Hepatocyte (in vitro differentiated cells): Measurements from ENCODE around the gene CDC42BPB. TPM values are rescaled to one million over a fixed set of nuclear protein-coding genes. Genes with fewer than 3 reads are reported as not detected.

Experiments
- DNase-seq: peaks from one replicate; pipeline ENCODE4 v3.0.0-alpha.2; 2016; ENCODE audit warnings: low spot score
- H2AFZ ChIP-seq: fragments of 200-600 bp; sonication (generic); 2 replicates; pipeline ENCODE4 v1.6.0; 2016; ENCODE audit warnings: antibody characterized with exemption, mild to moderate bottlenecking
- H3K27ac ChIP-seq: fragments of 200-600 bp; sonication (generic); 2 replicates; pipeline ENCODE4 v1.5.1; 2016; ENCODE audit warnings: mild to moderate bottlenecking
- H3K27me3 ChIP-seq: fragments of 200-600 bp; sonication (generic); 2 replicates; pipeline ENCODE4 v1.6.1; 2016
- H3K36me3 ChIP-seq: fragments of 200-600 bp; sonication (generic); replicated peaks from 2 replicates; pipeline ENCODE4 v1.5.1; 2016; ENCODE audit warnings: low read depth; ENCODE audit not compliant: insufficient read depth
- H3K4me1 ChIP-seq: fragments of 200-600 bp; sonication (generic); 2 replicates; pipeline ENCODE4 v1.5.1; 2016; ENCODE audit warnings: mild to moderate bottlenecking, moderate library complexity; ENCODE audit not compliant: insufficient read depth
- H3K4me2 ChIP-seq: fragments of 200-600 bp; sonication (generic); 2 replicates; pipeline ENCODE4 v1.6.0; 2016
- H3K4me3 ChIP-seq: fragments of 200-600 bp; sonication (generic); 2 replicates; pipeline ENCODE4 v1.5.1; 2016; ENCODE audit warnings: mild to moderate bottlenecking
- H3K79me2 ChIP-seq: fragments of 200-600 bp; sonication (generic); 2 replicates; pipeline ENCODE4 v1.6.0; 2017; ENCODE audit warnings: mild to moderate bottlenecking
- H3K9me2 ChIP-seq: fragments of 200-600 bp; sonication (generic); replicated peaks from 2 replicates; pipeline ENCODE4 v1.6.0; 2017; ENCODE audit warnings: mild to moderate bottlenecking; ENCODE audit not compliant: insufficient read depth
- H3K9me3 ChIP-seq: fragments of 200-600 bp; sonication (generic); 2 replicates; pipeline ENCODE4 v1.5.1; 2016; ENCODE audit warnings: low read depth, mild to moderate bottlenecking
- H4K20me1 ChIP-seq: fragments of 200-600 bp; sonication (generic); 2 replicates; pipeline ENCODE4 v1.6.0; 2016; ENCODE audit warnings: mild to moderate bottlenecking; ENCODE audit not compliant: insufficient read depth, poor library complexity, severe bottlenecking
- EZH2 ChIP-seq: fragments of 200-600 bp; sonication (generic); IDR thresholded peaks from 2 replicates; pipeline ENCODE4 v1.6.1; 2016; ENCODE audit warnings: antibody characterized with exemption, mild to moderate bottlenecking, borderline replicate concordance
- EZH2phosphoT487 ChIP-seq: fragments of 200-600 bp; sonication (generic); IDR thresholded peaks from one replicate; pipeline ENCODE4 v1.6.1; 2018; ENCODE audit warnings: antibody characterized with exemption, mild to moderate bottlenecking, low read depth, moderate library complexity; ENCODE audit not compliant: unreplicated experiment, severe bottlenecking
- WGBS: methylation state at CpG from one replicate; pipeline ENCODE4 v1.1.6; 2016; ENCODE audit warnings: low lambda C conversion rate; ENCODE audit errors: missing lambda C conversion rate; 5-methylcytosine and 5-hydroxymethylcytosine counted together
- polyA plus RNA-seq: library from polyadenylated mRNA; unstranded; fragments of >200 nt; fragmentation: Nextera tagmentation; extraction: Ambion mirVana; gene quantifications from 2 replicates; pipeline ENCODE4 v1.2.1, GENCODE V29; 2016
- total RNA-seq: library from RNA; depleted of rRNA; stranded (reverse); fragments of >200 nt; gene quantifications from 2 replicates; pipeline ENCODE4 v1.2.3, GENCODE V29; 2014
- TF ChIP-seq, protein P1 (sequence below): fragments of 200-600 bp; sonication (generic); IDR thresholded peaks from 2 replicates; pipeline ENCODE4 v1.5.1; 2016; ENCODE audit warnings: antibody characterized with exemption, mild to moderate bottlenecking; ENCODE audit not compliant: poor library complexity

Gene CDC42BPB
- total and polyA plus RNA-seq, 2 experiments from 2014 or later = 10.2 to 60.6 TPM

DNA sequence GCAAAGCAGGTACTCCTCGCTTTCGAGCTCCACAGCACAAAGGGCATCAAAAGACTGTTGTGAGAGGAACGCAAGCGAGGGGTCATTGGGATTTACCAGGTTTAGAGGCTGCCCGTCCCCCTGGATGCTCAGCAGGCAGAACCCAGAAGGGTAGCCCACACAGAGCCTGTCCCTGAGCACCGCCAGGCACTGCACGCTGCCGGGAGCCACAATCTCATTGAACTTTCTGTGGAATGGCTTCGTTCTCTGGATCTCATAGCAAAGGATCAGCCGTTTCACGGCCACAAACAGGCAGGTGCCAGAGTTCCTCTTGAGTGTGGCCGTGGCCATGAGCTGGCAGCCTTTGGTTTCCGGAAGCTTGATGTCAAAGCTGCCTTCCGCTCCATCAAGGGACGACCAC, 113.4 kb downstream of the CDC42BPB start:
- no peak overlapping the region for H3K4me3 ChIP-seq
- 98% methylated on average over 15 of the region's 15 CpGs for WGBS
- no peak for DNase-seq
- H3K27me3 ChIP-seq = no peaks in the 10 kb centered on the region
- no peaks in the 10 kb centered on the region for H3K79me2 ChIP-seq
- no peaks in the 10 kb centered on the region for H3K4me1 ChIP-seq
- TF ChIP-seq, protein P1, sequence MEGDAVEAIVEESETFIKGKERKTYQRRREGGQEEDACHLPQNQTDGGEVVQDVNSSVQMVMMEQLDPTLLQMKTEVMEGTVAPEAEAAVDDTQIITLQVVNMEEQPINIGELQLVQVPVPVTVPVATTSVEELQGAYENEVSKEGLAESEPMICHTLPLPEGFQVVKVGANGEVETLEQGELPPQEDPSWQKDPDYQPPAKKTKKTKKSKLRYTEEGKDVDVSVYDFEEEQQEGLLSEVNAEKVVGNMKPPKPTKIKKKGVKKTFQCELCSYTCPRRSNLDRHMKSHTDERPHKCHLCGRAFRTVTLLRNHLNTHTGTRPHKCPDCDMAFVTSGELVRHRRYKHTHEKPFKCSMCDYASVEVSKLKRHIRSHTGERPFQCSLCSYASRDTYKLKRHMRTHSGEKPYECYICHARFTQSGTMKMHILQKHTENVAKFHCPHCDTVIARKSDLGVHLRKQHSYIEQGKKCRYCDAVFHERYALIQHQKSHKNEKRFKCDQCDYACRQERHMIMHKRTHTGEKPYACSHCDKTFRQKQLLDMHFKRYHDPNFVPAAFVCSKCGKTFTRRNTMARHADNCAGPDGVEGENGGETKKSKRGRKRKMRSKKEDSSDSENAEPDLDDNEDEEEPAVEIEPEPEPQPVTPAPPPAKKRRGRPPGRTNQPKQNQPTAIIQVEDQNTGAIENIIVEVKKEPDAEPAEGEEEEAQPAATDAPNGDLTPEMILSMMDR = no peak
- TF ChIP-seq EZH2phosphoT487 = no peak
- no peak for TF ChIP-seq EZH2
- H3K27ac ChIP-seq = no peak overlapping the region
- no peaks in the 10 kb centered on the region for H3K36me3 ChIP-seq
- no peak overlapping the region for H2AFZ ChIP-seq
- no peaks in the 10 kb centered on the region for H3K9me3 ChIP-seq
- H4K20me1 ChIP-seq = no peaks in the 10 kb centered on the region
- H3K4me2 ChIP-seq = no peak overlapping the region
- H3K9me2 ChIP-seq = no peaks in the 10 kb centered on the region

DNA sequence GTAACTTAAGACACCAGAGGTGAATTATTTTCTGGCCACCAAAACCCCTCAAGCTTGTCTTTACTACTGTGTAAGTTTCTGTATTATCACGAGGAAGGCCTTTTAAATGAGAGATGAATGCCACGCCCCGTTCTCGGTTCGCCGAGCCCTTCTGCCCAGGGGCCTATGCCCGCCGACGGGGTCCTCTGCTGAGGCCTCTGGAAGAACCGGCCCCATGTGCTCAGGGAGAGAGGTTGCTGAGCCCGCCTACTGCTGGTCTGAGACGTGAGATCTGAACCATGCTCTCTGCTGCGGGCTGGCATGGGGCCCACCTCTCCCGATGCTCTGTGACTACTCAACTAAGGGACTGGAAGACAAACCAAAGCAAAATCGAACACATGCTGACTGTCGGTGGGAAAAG, 113.9 kb downstream of the CDC42BPB start:
- WGBS = 96% methylated on average over 16 of the region's 16 CpGs
- Histone ChIP-seq H3K27me3 (no peaks in the 10 kb centered on the region), H3K4me1 (no peaks in the 10 kb centered on the region), H3K4me2 (no peak overlapping the region), H4K20me1 (no peaks in the 10 kb centered on the region), H2AFZ (no peak overlapping the region), H3K79me2 (no peaks in the 10 kb centered on the region), H3K27ac (no peak overlapping the region), H3K9me2 (no peaks in the 10 kb centered on the region), H3K36me3 (no peaks in the 10 kb centered on the region), H3K9me3 (no peaks in the 10 kb centered on the region), H3K4me3 (no peak overlapping the region)
- no peak for DNase-seq
- TF ChIP-seq, protein P1 = no peak
- TF ChIP-seq EZH2phosphoT487 (no peak), EZH2 (no peak)

GRCh38 chr14:102942069-102942468, 115.3 kb downstream of the CDC42BPB start:
- Histone ChIP-seq H3K4me2 (no peak overlapping the region), H2AFZ (no peak overlapping the region), H3K9me3 (no peaks in the 10 kb centered on the region), H3K36me3 (no peaks in the 10 kb centered on the region), H3K9me2 (no peaks in the 10 kb centered on the region), H3K79me2 (no peaks in the 10 kb centered on the region), H3K4me1 (no peaks in the 10 kb centered on the region), H3K27me3 (no peaks in the 10 kb centered on the region), H3K4me3 (no peak overlapping the region), H4K20me1 (no peaks in the 10 kb centered on the region), H3K27ac (no peak overlapping the region)
- DNase-seq = no peak
- WGBS = 96% methylated on average over 13 of the region's 13 CpGs
- TF ChIP-seq, protein P1 = no peak
- TF ChIP-seq EZH2 (no peak), EZH2phosphoT487 (no peak)

DNA sequence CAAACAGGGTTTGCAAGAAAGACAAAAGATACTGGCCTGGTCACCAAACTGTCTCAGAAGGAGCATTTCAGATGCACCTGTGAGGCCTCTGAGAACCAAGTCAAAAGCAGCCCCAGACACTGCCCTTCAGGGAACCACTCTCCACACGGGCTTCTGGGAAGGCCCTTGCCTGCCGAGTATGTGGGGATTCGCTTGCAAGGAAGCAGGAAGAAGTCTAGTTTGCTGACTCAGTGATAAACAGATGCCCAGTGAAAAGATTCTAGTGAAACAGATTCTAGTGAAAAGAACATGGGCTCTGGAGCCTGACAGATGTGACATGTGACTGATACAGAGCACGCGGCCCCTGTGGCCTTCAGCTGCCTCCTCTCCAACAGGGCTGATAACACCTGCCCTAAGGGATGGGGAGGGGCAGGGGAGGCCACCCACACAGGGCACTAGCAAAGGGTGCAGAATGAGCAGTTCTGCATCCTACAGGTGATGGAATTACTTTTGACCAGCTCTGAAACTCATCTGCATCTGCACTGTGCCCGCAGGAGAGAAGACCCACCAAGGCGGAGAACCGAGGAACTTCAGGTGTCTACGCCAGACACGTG, 115.8 kb downstream of the CDC42BPB start:
- H3K4me1 ChIP-seq = no peaks in the 10 kb centered on the region
- no peak for DNase-seq
- H3K27me3 ChIP-seq = no peaks in the 10 kb centered on the region
- no peaks in the 10 kb centered on the region for H3K79me2 ChIP-seq
- H2AFZ ChIP-seq = no peak overlapping the region
- no peaks in the 10 kb centered on the region for H3K36me3 ChIP-seq
- H3K4me3 ChIP-seq = no peak overlapping the region
- no peaks in the 10 kb centered on the region for H3K9me3 ChIP-seq
- no peaks in the 10 kb centered on the region for H4K20me1 ChIP-seq
- H3K4me2 ChIP-seq = no peak overlapping the region
- H3K9me2 ChIP-seq = no peaks in the 10 kb centered on the region
- WGBS = 89% methylated on average over 10 of the region's 10 CpGs
- TF ChIP-seq, protein P1 = no peak
- TF ChIP-seq EZH2 = no peak
- TF ChIP-seq EZH2phosphoT487 = no peak
- H3K27ac ChIP-seq = no peak overlapping the region
